SW480 (cell line): ENCODE results near the gene FOXD3.
"Not testable (repeated sequence)": the region's sequence is repeated elsewhere in the genome, so short reads cannot be mapped to it uniquely, and the experiment has no call there.

Experiments used
- DNase-seq: peaks from one replicate; pipeline ENCODE4 v3.0.0-alpha.2; 2016; ENCODE audit warnings: low spot score

The FOXD3 gene

GRCh38 chr1:63321066-63321784 lies 1.1 kb upstream of the FOXD3 start:
- no peak for DNase-seq

- no peak for DNase-seq
Measured at GRCh38 chr1:63321785-63322113, 618 bp upstream of the FOXD3 start.

DNA sequence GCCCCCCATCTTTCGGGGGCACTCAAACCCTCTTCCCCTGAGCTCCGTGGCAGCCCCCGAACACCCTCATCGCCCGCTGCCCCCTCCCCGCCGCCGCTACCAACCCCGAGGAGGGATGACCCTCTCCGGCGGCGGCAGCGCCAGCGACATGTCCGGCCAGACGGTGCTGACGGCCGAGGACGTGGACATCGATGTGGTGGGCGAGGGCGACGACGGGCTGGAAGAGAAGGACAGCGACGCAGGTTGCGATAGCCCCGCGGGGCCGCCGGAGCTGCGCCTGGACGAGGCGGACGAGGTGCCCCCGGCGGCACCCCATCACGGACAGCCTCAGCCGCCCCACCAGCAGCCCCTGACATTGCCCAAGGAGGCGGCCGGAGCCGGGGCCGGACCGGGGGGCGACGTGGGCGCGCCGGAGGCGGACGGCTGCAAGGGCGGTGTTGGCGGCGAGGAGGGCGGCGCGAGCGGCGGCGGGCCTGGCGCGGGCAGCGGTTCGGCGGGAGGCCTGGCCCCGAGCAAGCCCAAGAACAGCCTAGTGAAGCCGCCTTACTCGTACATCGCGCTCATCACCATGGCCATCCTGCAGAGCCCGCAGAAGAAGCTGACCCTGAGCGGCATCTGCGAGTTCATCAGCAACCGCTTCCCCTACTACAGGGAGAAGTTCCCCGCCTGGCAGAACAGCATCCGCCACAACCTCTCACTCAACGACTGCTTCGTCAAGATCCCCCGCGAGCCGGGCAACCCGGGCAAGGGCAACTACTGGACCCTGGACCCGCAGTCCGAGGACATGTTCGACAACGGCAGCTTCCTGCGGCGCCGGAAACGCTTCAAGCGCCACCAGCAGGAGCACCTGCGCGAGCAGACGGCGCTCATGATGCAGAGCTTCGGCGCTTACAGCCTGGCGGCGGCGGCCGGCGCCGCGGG lies 837 bp downstream of the FOXD3 start:
- DNase-seq, result peak; percentile 34

GRCh38 chr1:63323865-63324778 lies 1.8 kb downstream of the FOXD3 start:
- DNase-seq, result no peak

DNA sequence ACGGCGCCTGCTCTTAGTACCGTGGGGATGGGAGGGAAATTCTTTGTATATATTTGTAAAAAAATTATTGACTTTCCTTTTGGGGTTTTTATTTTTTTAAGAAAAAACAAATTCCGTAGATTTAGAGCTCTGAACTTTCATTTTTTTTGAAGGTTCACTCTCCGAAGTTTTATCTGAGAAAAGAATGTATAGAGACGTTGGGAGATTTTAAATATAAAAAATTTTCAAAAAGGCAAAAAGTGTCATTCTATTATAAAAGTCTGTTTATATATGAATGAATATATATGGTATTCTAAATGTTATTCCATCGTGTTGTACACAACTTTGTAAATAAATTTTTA lies 2.4 kb downstream of the FOXD3 start:
- no peak for DNase-seq

DNA sequence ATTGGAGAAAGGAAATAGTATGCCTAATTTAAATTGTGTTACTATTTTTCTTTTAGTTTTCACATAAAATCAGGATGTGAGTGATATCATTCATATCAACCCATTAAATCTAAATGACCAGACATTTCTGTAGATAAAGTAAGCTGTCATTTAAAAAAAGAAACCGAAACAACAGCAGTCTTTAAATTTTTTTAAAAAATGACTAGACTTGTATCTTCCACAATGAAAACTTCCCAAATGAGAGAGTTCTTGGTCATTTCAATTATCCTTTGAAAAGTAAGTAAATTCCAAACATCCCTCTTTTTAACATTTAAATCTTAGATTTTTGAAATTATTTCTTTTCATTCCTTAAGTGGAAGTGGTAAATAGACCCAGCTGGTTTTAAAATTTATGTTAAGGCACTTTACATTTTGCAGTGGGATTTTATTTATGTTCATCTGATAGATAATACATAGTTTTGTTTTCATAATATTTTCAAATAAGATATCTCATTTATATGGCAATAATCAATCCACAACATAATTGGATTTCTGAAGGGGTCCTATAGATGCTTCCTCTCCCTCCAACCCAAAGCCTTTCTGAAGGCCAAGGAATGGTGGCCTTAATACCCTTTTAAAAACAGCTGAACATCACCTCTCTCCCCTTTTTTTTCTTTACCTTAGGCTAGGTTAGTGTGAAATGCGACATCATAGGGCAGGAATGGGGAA lies 3.1 kb downstream of the FOXD3 start:
- DNase-seq, result no peak

- no peak for DNase-seq
Measured at GRCh38 chr1:63326106-63326472, 3.7 kb downstream of the FOXD3 start.

- no peak for DNase-seq
Measured at GRCh38 chr1:63326473-63327380, 4.4 kb downstream of the FOXD3 start.

DNA sequence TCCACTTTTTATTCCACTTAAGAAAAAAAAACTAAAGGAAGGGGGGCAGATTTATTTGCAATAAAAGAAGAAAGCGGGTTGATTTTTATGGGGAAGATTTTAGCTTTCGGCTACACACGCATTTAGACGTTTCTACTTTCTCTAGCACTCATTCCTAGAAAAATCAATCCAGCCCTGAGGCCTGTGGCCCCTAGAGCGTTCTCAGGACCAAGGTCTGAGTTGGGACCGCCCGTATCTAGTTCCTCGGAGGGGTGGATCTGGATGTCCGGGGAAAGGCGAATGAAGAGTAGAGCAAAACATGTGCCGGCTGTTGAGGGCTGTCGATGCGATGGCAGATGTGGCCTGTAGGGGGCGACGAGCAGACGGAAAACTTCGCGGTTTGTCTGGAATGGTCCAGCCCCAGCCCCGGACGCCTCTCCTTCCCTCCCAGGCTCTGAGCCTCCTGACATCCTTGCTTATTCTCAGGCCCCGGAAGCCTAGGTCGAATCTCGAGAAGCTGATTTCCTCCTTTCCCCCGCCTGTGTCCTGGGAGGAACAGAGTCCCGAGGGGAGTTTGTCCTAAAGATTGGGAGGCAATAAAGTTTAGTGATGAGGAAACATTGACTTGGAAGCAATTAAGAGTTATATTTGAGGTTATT lies 5.2 kb downstream of the FOXD3 start:
- DNase-seq, result peak; percentile 58

- no peak for DNase-seq
Measured at GRCh38 chr1:63328122-63328521, 5.8 kb downstream of the FOXD3 start.

- no peak for DNase-seq
Measured at GRCh38 chr1:63328781-63329180, 6.4 kb downstream of the FOXD3 start.

DNA sequence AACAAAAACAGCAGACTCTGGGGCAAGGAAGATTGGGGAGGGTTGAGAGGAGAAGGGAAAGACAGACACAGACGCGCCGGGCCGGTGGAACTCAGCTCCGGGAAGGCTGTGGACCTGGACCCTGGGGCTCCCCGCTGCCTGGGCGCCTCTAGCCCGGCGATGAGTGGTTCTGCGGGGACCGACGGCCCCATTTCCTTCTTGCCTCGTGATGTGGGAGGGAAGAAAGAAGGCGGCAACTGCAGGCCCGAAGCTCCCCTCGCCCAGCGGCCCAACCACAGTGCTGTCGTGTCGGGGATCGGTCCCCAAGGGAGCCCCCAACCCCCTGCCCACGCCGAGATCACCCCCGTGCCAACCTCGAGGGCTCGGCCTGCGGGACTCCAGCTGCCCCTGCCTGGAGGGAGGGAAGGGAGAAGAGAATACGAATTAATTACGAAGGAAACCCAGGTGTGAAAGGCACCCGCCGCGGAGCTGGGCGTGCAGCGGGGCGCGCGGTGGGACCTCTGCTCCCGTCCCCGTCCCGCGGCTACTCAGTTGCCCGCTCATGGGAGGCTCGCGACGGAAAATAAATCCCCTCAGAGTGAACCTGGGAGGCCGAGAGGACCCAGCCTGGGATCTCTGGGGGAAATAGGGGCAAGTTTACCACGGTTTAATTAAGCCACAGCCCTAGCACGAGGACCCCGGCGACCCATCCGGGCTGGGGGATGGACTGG lies 7.4 kb downstream of the FOXD3 start:
- no peak for DNase-seq

- DNase-seq, result no peak
Measured at GRCh38 chr1:63330331-63330916, 8.1 kb downstream of the FOXD3 start.

- DNase-seq, result no peak
Measured at GRCh38 chr1:63342402-63342801, 20.0 kb downstream of the FOXD3 start.

GRCh38 chr1:63343922-63344321 lies 21.6 kb downstream of the FOXD3 start:
- no peak for DNase-seq

- no peak for DNase-seq
Measured at GRCh38 chr1:63350320-63350719, 28.0 kb downstream of the FOXD3 start.

- DNase-seq, result no peak
Measured at GRCh38 chr1:63352736-63353135, 30.4 kb downstream of the FOXD3 start.

- DNase-seq, result not testable (repeated sequence)
Measured at GRCh38 chr1:63356234-63356633, 33.9 kb downstream of the FOXD3 start.

DNA sequence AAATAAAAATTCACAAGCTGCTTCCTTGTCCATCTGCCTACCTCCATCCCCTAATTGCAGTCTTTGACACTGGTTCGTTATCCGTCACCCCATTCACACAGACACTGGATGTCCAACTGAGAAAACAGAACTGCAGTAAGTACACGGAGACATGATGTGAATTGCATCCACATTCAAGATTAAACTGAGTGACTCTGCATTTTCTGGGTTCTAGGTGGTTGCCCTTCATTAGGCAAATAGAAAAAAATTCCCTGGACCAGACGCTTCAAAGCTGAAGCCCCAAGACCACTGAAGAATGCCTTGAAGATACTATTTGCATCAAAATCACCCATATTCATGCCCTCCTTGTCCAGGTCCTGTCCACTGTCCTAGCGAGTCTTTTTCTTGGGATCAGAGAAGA lies 37.2 kb downstream of the FOXD3 start:
- DNase-seq, result no peak
